K562 (cell line): ENCODE data around the gene MAGI2. TPM values are rescaled to one million over a fixed set of nuclear protein-coding genes. Genes with fewer than 3 reads are reported as not detected.

Source experiments
- ATAC-seq: fragments of 200-7000 bp; cut with Tn5 transposase; 3 replicates; pipeline ENCODE4 v1.9.1; 2020; ENCODE audit warnings: moderate library complexity
- BruUV-seq: library from RNA; stranded (reverse); fragments of 400-500 nt; replicated peaks from 2 replicates; lab custom pipeline; 2021; lab: Mats Ljungman, UMichigan
- CTCF ChIA-PET: fragments of 300-600 bp; formaldehyde crosslinking; extraction: SDS; loops from one replicate; lab custom pipeline; 2021; ENCODE audit warnings: low intra/inter-chr PET ratio; lab: Yijun Ruan, JAX
- POLR2A ChIA-PET: fragments of 300-600, 350-650 bp; sonication (Branson Sonifier 250); formaldehyde crosslinking; extraction: SDS; loops from one replicate; lab custom pipeline; 2021; ENCODE audit warnings: antibody characterized with exemption, inconsistent platforms; lab: Yijun Ruan, JAX
- DNase-seq, 4 experiments: peaks; one replicate each; pipeline versions ENCODE4 v3.0.0 to v3.0.0-alpha.2; 2011 to 2018; ENCODE audit warnings: low spot score in 3 of 4, mixed read lengths in 3 of 4; ENCODE audit errors: extremely low read depth in 1 of 4
- FAIRE-seq: peaks from 2 replicates; lab custom pipeline; 2011; peaks lifted over from hg19 to GRCh38; lab: Jason Lieb, UNC
- H2AFZ ChIP-seq: 2 replicates; pipeline ENCODE4 v1.6.0; 2011; ENCODE audit warnings: low read depth, low read length, control low read depth, inconsistent platforms
- H3K27ac ChIP-seq: fragments of 200-600 bp; 3 replicates; pipeline ENCODE4 v1.8.0; 2011; ENCODE audit warnings: low read depth, mild to moderate bottlenecking, control low read depth, inconsistent platforms, low read length, moderate library complexity, mixed read lengths; ENCODE audit errors: extremely low read depth
- H3K27me3 ChIP-seq, 2 experiments: fragments of 300-600 bp in 1 of 2; 2 replicates in 1 of 2; 3 replicates in 1 of 2; pipeline versions ENCODE4 v1.6.0 to v1.8.0; 2011; ENCODE audit warnings: inconsistent platforms in 2 of 2, low read length in 2 of 2, mild to moderate bottlenecking in 1 of 2, mixed read lengths in 1 of 2, moderate library complexity in 1 of 2; ENCODE audit not compliant: control insufficient read depth in 2 of 2, insufficient read depth in 2 of 2
- H3K36me3 ChIP-seq: fragments of 300-600 bp; 3 replicates; pipeline ENCODE4 v1.8.0; 2011; ENCODE audit warnings: mild to moderate bottlenecking, low read length, inconsistent platforms; ENCODE audit not compliant: control insufficient read depth, insufficient read depth
- H3K4me1 ChIP-seq, 2 experiments: fragments of 200-600 bp in 1 of 2; replicated peaks in 1 of 2; 2 replicates in 1 of 2; 3 replicates in 1 of 2; pipeline versions ENCODE4 v1.5.1 to v1.8.0; 2011; ENCODE audit warnings: inconsistent platforms in 2 of 2, low read length in 2 of 2, mild to moderate bottlenecking in 1 of 2, mixed read lengths in 1 of 2, moderate library complexity in 1 of 2; ENCODE audit not compliant: control insufficient read depth in 2 of 2, insufficient read depth in 2 of 2
- H3K4me2 ChIP-seq: 2 replicates; pipeline ENCODE4 v1.6.1; 2011; ENCODE audit warnings: low read length, control low read depth, inconsistent platforms, mixed read lengths; ENCODE audit not compliant: insufficient read depth
- H3K4me3 ChIP-seq: fragments of 200-600 bp; sonication (generic), shearing (Covaris generic); 2 replicates; pipeline ENCODE4 v1.5.1; 2016; ENCODE audit warnings: control low read depth, inconsistent platforms
- H3K79me2 ChIP-seq: fragments of 200-600 bp; 3 replicates; pipeline ENCODE4 v1.8.0; 2011; ENCODE audit warnings: low read length, inconsistent platforms; ENCODE audit not compliant: control insufficient read depth, insufficient read depth
- H3K9ac ChIP-seq, 2 experiments: 2 replicates each; pipeline versions ENCODE4 v1.6.0 to v1.6.1; 2011; ENCODE audit warnings: low read depth in 2 of 2, low read length in 2 of 2, control low read depth in 1 of 2, inconsistent platforms in 1 of 2, mild to moderate bottlenecking in 1 of 2, mixed read lengths in 1 of 2; ENCODE audit not compliant: insufficient read depth in 1 of 2
- H3K9me1 ChIP-seq: one replicate; pipeline ENCODE4 v1.6.0; 2011; ENCODE audit warnings: inconsistent platforms, mild to moderate bottlenecking, low read length, moderate library complexity; ENCODE audit not compliant: control insufficient read depth, insufficient read depth
- H3K9me3 ChIP-seq: replicated peaks from 2 replicates; pipeline ENCODE4 v1.5.1; 2011; ENCODE audit warnings: low read depth, low read length, inconsistent platforms; ENCODE audit not compliant: control insufficient read depth, insufficient read depth
- H4K20me1 ChIP-seq: replicated peaks from 2 replicates; pipeline ENCODE4 v1.6.1; 2011; ENCODE audit warnings: low read length, inconsistent platforms, mixed read lengths; ENCODE audit not compliant: control insufficient read depth, insufficient read depth
- CHD1 ChIP-seq: fragments of 200-600 bp; sonication (generic); IDR thresholded peaks from one replicate; pipeline ENCODE4 v1.6.1; 2012; ENCODE audit warnings: mild to moderate bottlenecking, moderate library complexity, low read length, inconsistent platforms
- FOXA3 ChIP-seq, 2 experiments: fragments of 450-650 bp in 1 of 2; sonication (generic) in 1 of 2; formaldehyde crosslinking; IDR thresholded peaks in 1 of 2; conservative IDR thresholded peaks in 1 of 2; 2 replicates each; pipeline versions ENCODE4 v1.4.0 to v1.8.0; 2020 to 2022; ENCODE audit warnings: mild to moderate bottlenecking in 2 of 2, missing genetic modification reagents in 1 of 2
- GATA2 ChIP-seq: sonication (generic); formaldehyde crosslinking; IDR thresholded peaks from 2 replicates; pipeline ENCODE4 v1.4.0; 2020; ENCODE audit warnings: mild to moderate bottlenecking, missing genetic modification reagents
- MEF2D ChIP-seq: conservative IDR thresholded peaks from 2 replicates; pipeline ENCODE4 v1.6.1; 2016; ENCODE audit warnings: low read depth, missing genetic modification characterization, missing compliant biosample characterization
- OTX1 ChIP-seq: fragments of 450-650 bp; formaldehyde crosslinking; IDR thresholded peaks from 2 replicates; pipeline ENCODE4 v1.4.0; 2022; ENCODE audit warnings: mild to moderate bottlenecking
- RBM17 ChIP-seq: fragments of 200-400 bp; formaldehyde crosslinking; IDR thresholded peaks from 2 replicates; pipeline ENCODE4 v1.6.1; 2017; ENCODE audit warnings: low read depth, mild to moderate bottlenecking, low read length, borderline replicate concordance
- RBM22 ChIP-seq: fragments of 200-400 bp; formaldehyde crosslinking; IDR thresholded peaks from 2 replicates; pipeline ENCODE4 v1.6.1; 2018; ENCODE audit warnings: low read length, low read depth; ENCODE audit not compliant: poor library complexity, severe bottlenecking
- RNF2 ChIP-seq: sonication (generic); IDR thresholded peaks from 2 replicates; pipeline ENCODE4 v1.6.1; 2016
- WGBS: fragments of 100-300 bp; shearing (Covaris generic); methylation state at CpG from one replicate; pipeline ENCODE4 v1.1.6; 2016; ENCODE audit warnings: low coverage, mixed read lengths; ENCODE audit not compliant: insufficient coverage; ENCODE audit errors: missing lambda C conversion rate; 5-methylcytosine and 5-hydroxymethylcytosine counted together
- in situ Hi-C: fragments of 300-500 bp; cut with MboI; formaldehyde crosslinking; loops from 4 replicates; pipeline ENCODE4 v1.15.0; 2018; ENCODE audit warnings: inconsistent platforms, mixed read lengths
- intact Hi-C: fragments of 100-400 bp; cut with micrococcal nuclease; formaldehyde crosslinking; loops from 2 replicates; pipeline ENCODE4 v1.14.2; 2022
- polyA plus RNA-seq, 8 experiments: library from polyadenylated mRNA; depleted of rRNA in 4 of 8; stranded (reverse) in 5 of 8; unstranded in 3 of 8; fragments of >200 nt; fragmentation: Nextera tagmentation in 2 of 8; fragmentation: Illumina TruSeq in 1 of 8; extraction: Ambion mirVana in 2 of 8; extraction: Trizol in 1 of 8; gene quantifications; 2 replicates each; pipeline versions ENCODE4 v1.2.1 to v1.2.3, GENCODE V29; 2011 to 2014; ENCODE audit warnings: inconsistent platforms in 1 of 8, missing spikeins in 1 of 8
- total RNA-seq, 7 experiments: library from RNA; depleted of rRNA in 6 of 7; stranded (reverse); fragments of >200 nt in 6 of 7; fragmentation: Illumina TruSeq in 2 of 7; extraction: Trizol in 2 of 7; gene quantifications; 2 replicates each; pipeline versions ENCODE4 v1.2.1 to v1.2.3, GENCODE V29; 2011 to 2021; ENCODE audit warnings: low replicate concordance in 1 of 7
- TF ChIP-seq, protein P1 (sequence below): fragments of 250-450 bp; sonication (Bioruptor Pico); IDR thresholded peaks from 2 replicates; pipeline ENCODE4 v1.8.0; 2021; ENCODE audit warnings: moderate library complexity, mild to moderate bottlenecking, inconsistent platforms
- TF ChIP-seq, protein P2 (sequence below): fragments of 450-650 bp; IDR thresholded peaks from 2 replicates; pipeline ENCODE4 v1.6.1; 2016; ENCODE audit warnings: missing biosample characterization, missing genetic modification characterization

MAGI2 gene
- total and polyA plus RNA-seq, 9 of the 15 experiments (the other 6 are each of a cell fraction or from before 2014, with no cell fraction given) = 0.27 to 1.4 (median 0.70) TPM

DNA sequence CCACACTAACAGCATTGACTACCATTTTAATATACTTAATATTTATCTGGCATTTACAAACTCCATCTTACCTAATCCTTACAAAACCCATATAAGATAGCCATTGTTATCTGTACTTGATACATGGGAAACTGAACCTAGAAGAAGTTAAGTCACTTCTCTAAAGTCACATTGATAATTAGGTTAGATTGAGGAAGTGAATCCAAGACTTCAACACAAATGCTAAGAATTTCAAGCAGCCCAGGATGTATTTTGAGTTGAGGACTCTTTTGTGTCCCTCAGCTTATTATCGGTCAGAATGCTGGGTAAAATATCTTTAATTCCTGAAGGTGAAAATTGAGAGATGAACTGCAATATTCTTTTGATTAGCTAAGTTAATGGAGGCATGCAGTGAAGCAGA, 1189.4 kb downstream of the MAGI2 start:
- no peak overlapping the region for H3K27ac ChIP-seq
- intact Hi-C loops = no loop called here
- DNase-seq (no peak), ATAC-seq (no peak), FAIRE-seq (no peak)
- no peaks in the 10 kb centered on the region for H3K9me3 ChIP-seq
- no peak overlapping the region for H2AFZ ChIP-seq
- H3K36me3 ChIP-seq = no peaks in the 10 kb centered on the region
- no peak for TF ChIP-seq GATA2 (CRISPR knock-in tag)
- TF ChIP-seq, protein P1, sequence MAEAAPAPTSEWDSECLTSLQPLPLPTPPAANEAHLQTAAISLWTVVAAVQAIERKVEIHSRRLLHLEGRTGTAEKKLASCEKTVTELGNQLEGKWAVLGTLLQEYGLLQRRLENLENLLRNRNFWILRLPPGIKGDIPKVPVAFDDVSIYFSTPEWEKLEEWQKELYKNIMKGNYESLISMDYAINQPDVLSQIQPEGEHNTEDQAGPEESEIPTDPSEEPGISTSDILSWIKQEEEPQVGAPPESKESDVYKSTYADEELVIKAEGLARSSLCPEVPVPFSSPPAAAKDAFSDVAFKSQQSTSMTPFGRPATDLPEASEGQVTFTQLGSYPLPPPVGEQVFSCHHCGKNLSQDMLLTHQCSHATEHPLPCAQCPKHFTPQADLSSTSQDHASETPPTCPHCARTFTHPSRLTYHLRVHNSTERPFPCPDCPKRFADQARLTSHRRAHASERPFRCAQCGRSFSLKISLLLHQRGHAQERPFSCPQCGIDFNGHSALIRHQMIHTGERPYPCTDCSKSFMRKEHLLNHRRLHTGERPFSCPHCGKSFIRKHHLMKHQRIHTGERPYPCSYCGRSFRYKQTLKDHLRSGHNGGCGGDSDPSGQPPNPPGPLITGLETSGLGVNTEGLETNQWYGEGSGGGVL = no peak
- no peak for TF ChIP-seq RNF2
- no peak for TF ChIP-seq MEF2D (tag)
- no peak for TF ChIP-seq CHD1
- no peak for TF ChIP-seq OTX1 (CRISPR knock-in tag)
- no peak for TF ChIP-seq RBM22
- TF ChIP-seq RBM17 = no peak
- TF ChIP-seq FOXA3 (CRISPR knock-in tag; conservative IDR thresholded peaks at IDR 0.05 in 1 of 2, IDR thresholded peaks at IDR 0.05 in 1 of 2) = no peak
- TF ChIP-seq, protein P2, sequence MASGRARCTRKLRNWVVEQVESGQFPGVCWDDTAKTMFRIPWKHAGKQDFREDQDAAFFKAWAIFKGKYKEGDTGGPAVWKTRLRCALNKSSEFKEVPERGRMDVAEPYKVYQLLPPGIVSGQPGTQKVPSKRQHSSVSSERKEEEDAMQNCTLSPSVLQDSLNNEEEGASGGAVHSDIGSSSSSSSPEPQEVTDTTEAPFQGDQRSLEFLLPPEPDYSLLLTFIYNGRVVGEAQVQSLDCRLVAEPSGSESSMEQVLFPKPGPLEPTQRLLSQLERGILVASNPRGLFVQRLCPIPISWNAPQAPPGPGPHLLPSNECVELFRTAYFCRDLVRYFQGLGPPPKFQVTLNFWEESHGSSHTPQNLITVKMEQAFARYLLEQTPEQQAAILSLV (tag) = no peak
- H3K79me2 ChIP-seq = no peaks in the 10 kb centered on the region
- no peaks in the 10 kb centered on the region for H3K9me1 ChIP-seq
- ChIA-PET CTCF (no interaction called here), POLR2A (interaction anchor here (1.8 kb wide), 1 partner anchor 11 kb away, joined by 6 read pairs; no protein-coding TSS in a partner anchor)
- no peak overlapping the region for H3K9ac ChIP-seq
- H3K27me3 ChIP-seq = no peaks in the 10 kb centered on the region
- H3K4me2 ChIP-seq = no peak overlapping the region
- H3K4me1 ChIP-seq = no peaks in the 10 kb centered on the region
- WGBS = 0% methylated on average over 1 of the region's 1 CpG
- in situ Hi-C loops = no loop called here
- no peaks in the 10 kb centered on the region for H4K20me1 ChIP-seq
- BruUV-seq = no TSS peak
- H3K4me3 ChIP-seq = no peak overlapping the region
